GM12865 (cell line): ENCODE results near the gene PPP1R13B.
A peak's percentile ranks its signal among the peaks of the same experiment; 100 is the strongest.

ENCODE experiments used
- DNase-seq: peaks from one replicate; pipeline ENCODE4 v3.0.0; 2010; ENCODE audit warnings: low read depth
- H3K4me3 ChIP-seq: 2 replicates; pipeline ENCODE4 v1.5.1; 2011; ENCODE audit warnings: mild to moderate bottlenecking, low read depth, low read length, control low read depth
- TF ChIP-seq, protein P1 (sequence below): IDR thresholded peaks from 2 replicates; pipeline ENCODE4 v1.5.1; 2011; ENCODE audit warnings: low read length, control low read depth, low read depth, inconsistent platforms; ENCODE audit not compliant: insufficient read depth; ENCODE audit errors: missing control alignments

PPP1R13B gene

GRCh38 chr14:103818422-103818821, 29.0 kb downstream of the PPP1R13B start:
- H3K4me3 ChIP-seq, result no peak overlapping the region
- TF ChIP-seq, protein P1, sequence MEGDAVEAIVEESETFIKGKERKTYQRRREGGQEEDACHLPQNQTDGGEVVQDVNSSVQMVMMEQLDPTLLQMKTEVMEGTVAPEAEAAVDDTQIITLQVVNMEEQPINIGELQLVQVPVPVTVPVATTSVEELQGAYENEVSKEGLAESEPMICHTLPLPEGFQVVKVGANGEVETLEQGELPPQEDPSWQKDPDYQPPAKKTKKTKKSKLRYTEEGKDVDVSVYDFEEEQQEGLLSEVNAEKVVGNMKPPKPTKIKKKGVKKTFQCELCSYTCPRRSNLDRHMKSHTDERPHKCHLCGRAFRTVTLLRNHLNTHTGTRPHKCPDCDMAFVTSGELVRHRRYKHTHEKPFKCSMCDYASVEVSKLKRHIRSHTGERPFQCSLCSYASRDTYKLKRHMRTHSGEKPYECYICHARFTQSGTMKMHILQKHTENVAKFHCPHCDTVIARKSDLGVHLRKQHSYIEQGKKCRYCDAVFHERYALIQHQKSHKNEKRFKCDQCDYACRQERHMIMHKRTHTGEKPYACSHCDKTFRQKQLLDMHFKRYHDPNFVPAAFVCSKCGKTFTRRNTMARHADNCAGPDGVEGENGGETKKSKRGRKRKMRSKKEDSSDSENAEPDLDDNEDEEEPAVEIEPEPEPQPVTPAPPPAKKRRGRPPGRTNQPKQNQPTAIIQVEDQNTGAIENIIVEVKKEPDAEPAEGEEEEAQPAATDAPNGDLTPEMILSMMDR, result no peak
- DNase-seq, result no peak

- no peak overlapping the region for H3K4me3 ChIP-seq
- TF ChIP-seq, protein P1, result no peak
- no peak for DNase-seq
These were observed 29.8 kb downstream of the PPP1R13B start for GRCh38 chr14:103817595-103817994.

DNA sequence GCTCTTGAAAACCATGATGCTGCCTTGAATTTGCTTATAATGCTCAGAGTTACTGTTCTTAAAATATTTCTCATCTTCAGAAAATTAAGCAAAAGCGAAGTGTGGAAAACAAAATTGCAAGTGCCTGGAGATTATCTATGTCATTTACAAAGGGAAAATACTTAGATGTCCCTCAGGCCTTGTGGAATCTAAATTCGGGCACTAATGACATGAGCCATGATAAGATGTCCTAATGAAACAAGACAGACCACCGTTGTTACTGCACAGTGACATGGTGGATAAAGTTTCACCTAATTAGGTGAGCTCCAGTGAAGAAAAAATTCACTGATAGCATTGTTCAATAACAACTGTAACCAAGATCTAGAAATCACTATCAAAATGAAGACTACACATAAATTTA, 30.4 kb downstream of the PPP1R13B start:
- TF ChIP-seq, protein P1, result no peak
- no peak overlapping the region for H3K4me3 ChIP-seq
- no peak for DNase-seq

DNA sequence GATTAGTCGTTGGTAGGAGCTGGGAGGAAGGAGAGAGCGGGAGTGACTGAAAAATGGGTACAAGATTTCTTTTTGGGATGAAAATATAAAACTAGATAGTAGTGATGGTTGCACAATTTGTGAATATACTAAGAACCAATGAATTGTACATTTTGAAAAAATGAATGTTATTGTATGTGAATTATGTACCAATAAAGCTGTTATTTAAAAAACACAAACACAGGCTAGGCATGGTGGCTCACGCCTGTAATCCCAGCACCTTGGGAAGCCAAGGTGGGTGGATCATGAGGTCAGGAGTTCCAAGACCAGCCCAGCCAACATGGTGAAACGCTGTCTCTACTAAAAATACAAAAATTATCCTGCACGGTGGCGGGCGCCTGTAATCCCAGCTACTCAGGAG, 32.1 kb downstream of the PPP1R13B start:
- DNase-seq, result no peak

GRCh38 chr14:103811189-103811588, 36.2 kb downstream of the PPP1R13B start:
- TF ChIP-seq, protein P1, result no peak
- no peak overlapping the region for H3K4me3 ChIP-seq
- DNase-seq, result no peak

More for the DNA sequence above, 32.1 kb downstream of the PPP1R13B start:
- TF ChIP-seq, protein P1, result no peak
- no peak overlapping the region for H3K4me3 ChIP-seq

GRCh38 chr14:103808403-103809001, 38.9 kb downstream of the PPP1R13B start:
- TF ChIP-seq, protein P1, result peak; percentile 81

GRCh38 chr14:103806805-103807204, 40.6 kb downstream of the PPP1R13B start:
- TF ChIP-seq, protein P1, result no peak
- H3K4me3 ChIP-seq, result no peak overlapping the region
- peak; percentile 86 for DNase-seq

More at GRCh38 chr14:103808403-103809001, 38.9 kb downstream of the PPP1R13B start:
- H3K4me3 ChIP-seq, result no peak overlapping the region
- peak; percentile 68 for DNase-seq
